Endothelial cell (in vitro differentiated cells): Measurements from ENCODE around the gene FAM9A. TPM values are rescaled to one million over a fixed set of nuclear protein-coding genes. Genes with fewer than 3 reads are reported as not detected.

Experiments
- DNase-seq: peaks from one replicate; pipeline ENCODE4 v3.0.0; 2021; ENCODE audit warnings: low spot score
- H3K27ac Mint-ChIP-seq: one replicate; pipeline ENCODE4 v1.8.0; 2021; ENCODE audit warnings: mixed read lengths, inconsistent platforms; ENCODE audit not compliant: unreplicated experiment
- H3K27me3 Mint-ChIP-seq: one replicate; pipeline ENCODE4 v1.8.0; 2021; ENCODE audit warnings: mild to moderate bottlenecking, moderate library complexity, mixed read lengths, inconsistent platforms; ENCODE audit not compliant: unreplicated experiment
- H3K36me3 Mint-ChIP-seq: one replicate; pipeline ENCODE4 v1.8.0; 2021; ENCODE audit warnings: mild to moderate bottlenecking, low read depth, mixed read lengths, inconsistent platforms; ENCODE audit not compliant: unreplicated experiment
- H3K4me1 Mint-ChIP-seq: one replicate; pipeline ENCODE4 v1.8.0; 2021; ENCODE audit warnings: mild to moderate bottlenecking, mixed read lengths, inconsistent platforms; ENCODE audit not compliant: unreplicated experiment
- H3K4me3 Mint-ChIP-seq: one replicate; pipeline ENCODE4 v1.8.0; 2021; ENCODE audit warnings: mild to moderate bottlenecking, mixed read lengths, inconsistent platforms; ENCODE audit not compliant: unreplicated experiment
- H3K9me3 Mint-ChIP-seq: one replicate; pipeline ENCODE4 v1.8.0; 2021; ENCODE audit warnings: mixed read lengths, inconsistent platforms; ENCODE audit not compliant: unreplicated experiment
- CTCF ChIP-seq: fragments of 200-600 bp; sonication (generic); IDR thresholded peaks from one replicate; pipeline ENCODE4 v1.5.0; 2021; ENCODE audit warnings: antibody characterized with exemption; ENCODE audit not compliant: unreplicated experiment
- total RNA-seq: library from RNA; stranded (reverse); fragmentation: NEBNext Ultra II Directional; extraction: Animal tissue kit (Norgen Biotek cat#: 25700); gene quantifications from one replicate; pipeline ENCODE4 v1.2.1, GENCODE V29; 2021; ENCODE audit not compliant: unreplicated experiment

Gene FAM9A
- total RNA-seq, 1 donor from 2014 or later = not detected

GRCh38 chrX:8844157-8844556, 43.0 kb upstream of the FAM9A start:
- no peak overlapping the region for H3K27ac Mint-ChIP-seq
- H3K9me3 Mint-ChIP-seq = no peaks in the 10 kb centered on the region
- H3K36me3 Mint-ChIP-seq = no peaks in the 10 kb centered on the region
- H3K4me1 Mint-ChIP-seq = no peaks in the 10 kb centered on the region
- no peaks in the 10 kb centered on the region for H3K27me3 Mint-ChIP-seq
- no peak for TF ChIP-seq CTCF
- no peak overlapping the region for H3K4me3 Mint-ChIP-seq
- no peak for DNase-seq

- no peak overlapping the region for H3K27ac Mint-ChIP-seq
- no peak for TF ChIP-seq CTCF
- no peaks in the 10 kb centered on the region for H3K9me3 Mint-ChIP-seq
Measured at GRCh38 chrX:8841911-8842310, 40.7 kb upstream of the FAM9A start.

GRCh38 chrX:8834392-8834791, 33.2 kb upstream of the FAM9A start:
- Mint-ChIP-seq H3K4me1 (no peaks in the 10 kb centered on the region), H3K4me3 (no peak overlapping the region), H3K27ac (no peak overlapping the region), H3K27me3 (no peaks in the 10 kb centered on the region), H3K9me3 (no peaks in the 10 kb centered on the region), H3K36me3 (no peaks in the 10 kb centered on the region)
- DNase-seq = no peak
- TF ChIP-seq CTCF = no peak

More at GRCh38 chrX:8841911-8842310, 40.7 kb upstream of the FAM9A start:
- H3K27me3 Mint-ChIP-seq = no peaks in the 10 kb centered on the region
- H3K36me3 Mint-ChIP-seq = no peaks in the 10 kb centered on the region
- H3K4me3 Mint-ChIP-seq = no peak overlapping the region
- DNase-seq = no peak
- no peaks in the 10 kb centered on the region for H3K4me1 Mint-ChIP-seq

GRCh38 chrX:8832582-8833378, 31.6 kb upstream of the FAM9A start:
- Mint-ChIP-seq H3K4me1 (no peaks in the 10 kb centered on the region), H3K9me3 (no peaks in the 10 kb centered on the region), H3K4me3 (no peak overlapping the region), H3K27ac (no peak overlapping the region), H3K27me3 (no peaks in the 10 kb centered on the region), H3K36me3 (no peaks in the 10 kb centered on the region)
- DNase-seq = no peak
- TF ChIP-seq CTCF = no peak

GRCh38 chrX:8823698-8824097, 22.5 kb upstream of the FAM9A start:
- DNase-seq = no peak
- TF ChIP-seq CTCF = no peak
- H3K27ac Mint-ChIP-seq = no peak overlapping the region
- no peaks in the 10 kb centered on the region for H3K9me3 Mint-ChIP-seq
- no peaks in the 10 kb centered on the region for H3K36me3 Mint-ChIP-seq
- peaks cover 2% of the 10 kb centered on the region for H3K4me1 Mint-ChIP-seq
- no peaks in the 10 kb centered on the region for H3K27me3 Mint-ChIP-seq
- no peak overlapping the region for H3K4me3 Mint-ChIP-seq
